GM10847 (cell line): ENCODE results near the gene FAM163A.

Source experiments
- POLR2A ChIP-seq: IDR thresholded peaks from 2 replicates; pipeline ENCODE4 v1.6.1; 2011; ENCODE audit not compliant: insufficient read length; ENCODE audit errors: extremely low read depth

The FAM163A gene

DNA sequence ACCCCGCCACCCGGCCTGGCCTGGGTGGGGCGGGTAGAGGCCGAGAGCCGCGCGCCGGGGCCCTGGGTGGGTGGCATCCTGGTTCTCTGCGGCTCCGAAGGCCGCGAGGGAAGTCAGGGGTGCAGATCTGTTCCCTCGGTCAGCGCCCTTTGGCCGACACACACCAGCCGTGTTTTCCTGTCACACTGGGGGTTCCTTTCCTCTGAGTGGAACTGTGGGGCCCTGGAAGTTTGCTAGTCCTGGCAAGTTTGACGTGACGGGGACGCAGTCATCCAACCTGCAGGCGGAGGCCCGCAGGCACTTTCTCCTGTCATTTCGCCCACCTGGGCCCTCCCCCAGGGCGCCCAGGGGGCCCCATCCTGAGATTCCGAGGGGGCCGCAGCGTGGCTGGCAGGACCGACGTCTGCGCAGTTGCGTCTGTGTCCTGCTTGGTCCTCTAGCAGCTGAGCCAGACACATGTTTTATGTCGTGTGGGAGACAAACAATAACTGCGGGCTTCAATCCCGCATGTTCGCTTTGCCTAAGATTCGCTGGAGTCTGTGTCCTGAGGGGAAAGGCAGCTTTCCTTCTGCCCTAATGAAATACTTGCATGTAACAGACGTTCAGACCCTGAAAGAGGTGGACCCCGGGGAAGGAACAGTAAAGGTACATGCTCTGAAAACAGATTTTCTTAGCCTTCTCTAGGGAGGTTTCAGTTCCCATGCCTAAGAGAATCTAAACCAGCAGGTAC, 1.5 kb downstream of the FAM163A start:
- no peak for TF ChIP-seq POLR2A

DNA sequence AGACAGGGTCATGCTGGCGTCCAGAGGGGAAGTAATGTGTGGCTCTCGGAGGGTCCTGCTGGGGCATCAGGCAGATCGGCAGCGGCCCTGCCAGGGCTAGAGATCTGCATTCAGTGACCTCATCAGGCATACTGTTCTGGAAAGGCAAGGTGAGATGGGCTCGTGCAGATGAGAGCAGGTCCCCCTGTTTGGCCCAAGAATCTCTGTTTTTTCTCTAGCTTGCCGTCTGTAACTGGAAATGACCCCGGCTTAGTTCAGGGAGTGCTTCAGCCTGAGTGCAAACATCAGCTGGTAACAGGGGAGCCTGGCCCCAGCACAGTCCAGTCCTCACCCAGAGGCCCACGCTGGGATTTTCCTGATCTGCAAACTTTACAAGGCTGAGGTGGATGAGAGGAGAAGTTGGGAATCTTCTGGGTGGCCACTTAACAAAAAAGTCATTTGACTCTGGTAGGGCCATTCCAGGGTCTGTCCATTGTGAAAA, 2.1 kb downstream of the FAM163A start:
- no peak for TF ChIP-seq POLR2A

DNA sequence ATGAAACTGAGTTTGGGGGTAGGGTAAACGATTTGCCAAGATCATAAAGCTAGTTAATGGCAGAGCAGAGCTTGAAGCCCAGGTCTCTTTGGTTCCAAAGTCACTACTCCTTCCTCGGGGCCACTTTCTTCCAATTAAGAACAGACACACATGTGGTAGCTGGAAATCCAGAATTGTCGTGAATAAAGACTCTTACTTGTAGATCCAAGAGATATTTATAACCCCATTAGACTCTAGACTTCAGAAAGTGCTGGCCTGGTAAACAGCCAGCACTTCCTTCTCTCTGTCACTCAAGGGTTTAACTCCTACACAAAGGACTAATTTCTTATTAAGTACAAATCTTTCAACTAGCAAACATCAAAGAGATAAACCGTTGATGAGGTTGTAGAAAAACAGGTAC, 2.7 kb downstream of the FAM163A start:
- no peak for TF ChIP-seq POLR2A

DNA sequence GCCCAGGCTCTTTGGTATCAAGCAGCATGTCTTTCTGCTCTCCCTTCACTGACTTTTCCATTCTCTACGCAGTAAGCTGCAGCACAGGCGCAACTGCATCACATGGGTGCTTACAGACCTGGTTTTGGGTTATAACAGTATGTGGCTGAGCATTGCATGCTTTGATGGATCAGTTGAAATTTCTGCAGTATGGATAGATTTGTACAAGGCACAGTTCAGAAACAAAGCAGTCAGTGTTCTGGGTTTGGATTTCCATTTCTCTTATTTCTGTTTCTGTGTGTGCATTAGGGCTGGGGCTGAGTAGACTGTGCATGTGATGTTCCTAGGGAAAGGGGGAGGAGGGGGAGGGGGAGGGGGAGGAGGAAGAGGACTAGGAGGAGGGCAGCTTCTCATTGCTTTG, 4.5 kb downstream of the FAM163A start:
- TF ChIP-seq POLR2A: no peak

DNA sequence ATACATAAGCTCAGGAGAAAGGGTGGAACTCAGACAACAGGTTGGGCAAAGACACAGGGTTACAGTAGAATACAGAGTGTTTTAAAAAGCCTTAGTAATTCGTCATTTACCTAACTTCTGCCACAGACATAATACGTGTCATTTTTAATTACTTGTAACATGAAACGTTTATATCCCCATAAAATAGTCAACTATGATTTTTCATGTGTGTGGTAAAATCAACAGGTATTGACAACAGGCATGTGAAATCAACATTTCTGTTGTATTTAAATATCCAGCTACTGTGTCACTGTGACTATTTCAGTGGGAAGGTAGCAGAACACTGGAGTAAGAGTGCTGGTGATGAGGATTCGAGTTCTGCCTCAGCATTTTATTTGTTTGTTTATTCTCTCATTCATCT, 5.7 kb downstream of the FAM163A start:
- TF ChIP-seq POLR2A: no peak

DNA sequence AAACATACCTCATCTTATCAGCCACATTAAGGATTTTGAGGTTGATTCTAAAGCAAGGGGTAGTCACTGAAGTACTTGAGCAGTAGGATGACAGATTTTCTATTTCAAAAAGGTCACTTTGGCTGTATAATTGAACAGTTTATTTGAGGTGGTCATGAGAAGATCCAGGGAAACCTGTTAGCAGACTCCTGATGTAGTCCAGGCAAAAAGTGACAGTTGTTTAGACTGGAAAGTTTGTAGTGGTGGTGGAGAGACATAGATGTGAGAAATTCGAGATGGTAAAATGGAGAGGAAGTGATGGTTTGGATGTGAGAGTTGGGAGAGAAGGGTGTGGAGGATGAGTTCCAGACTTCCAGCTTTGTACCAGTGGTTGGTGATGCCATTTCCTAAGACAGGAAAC, 7.5 kb downstream of the FAM163A start:
- TF ChIP-seq POLR2A: no peak

DNA sequence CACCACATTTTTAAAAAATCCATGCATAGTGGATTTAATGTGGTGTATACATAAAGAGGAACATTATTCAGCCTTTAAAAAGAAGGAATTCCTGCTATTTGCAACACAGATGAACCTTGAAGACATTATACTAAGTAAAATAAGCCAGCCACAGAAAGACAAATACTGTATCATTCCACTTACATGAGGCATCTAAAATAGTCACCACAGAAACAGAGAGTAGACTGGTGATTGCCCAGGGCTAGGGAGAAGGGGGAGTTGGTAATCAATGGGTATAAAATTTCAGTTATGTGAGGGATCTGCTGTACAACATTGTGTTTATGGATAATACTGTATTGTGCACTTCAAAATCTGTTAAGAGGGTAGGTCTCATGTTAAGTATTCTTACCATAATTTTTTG, 10.0 kb downstream of the FAM163A start:
- TF ChIP-seq POLR2A: no peak

DNA sequence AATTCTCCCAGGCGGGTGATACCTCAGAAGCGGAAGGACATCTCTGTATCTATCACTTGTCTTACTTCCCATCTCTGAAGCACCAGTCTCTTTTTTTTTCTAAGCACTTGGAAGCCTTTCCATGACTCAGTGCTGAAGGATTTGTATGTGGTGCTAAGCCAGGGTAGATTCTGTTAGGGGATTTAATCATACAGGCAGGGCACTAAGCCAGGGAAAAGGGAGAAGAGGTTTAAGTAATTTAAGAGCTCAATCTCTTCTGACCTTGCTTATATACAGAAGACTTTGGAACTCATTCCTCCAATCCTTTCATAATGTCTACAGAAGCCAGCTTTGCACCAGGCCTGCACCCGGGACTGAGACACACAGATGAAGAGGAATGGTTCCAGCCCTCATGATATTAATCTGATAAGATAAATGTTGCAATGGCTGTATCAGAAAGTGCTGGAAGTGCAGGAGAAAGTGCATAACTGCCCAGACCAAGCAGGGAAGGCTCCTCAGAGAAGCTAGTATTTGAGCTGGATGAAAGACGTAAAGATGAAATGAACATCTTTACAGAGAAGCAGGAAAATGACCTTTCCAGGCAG, 11.0 kb downstream of the FAM163A start:
- TF ChIP-seq POLR2A: no peak

DNA sequence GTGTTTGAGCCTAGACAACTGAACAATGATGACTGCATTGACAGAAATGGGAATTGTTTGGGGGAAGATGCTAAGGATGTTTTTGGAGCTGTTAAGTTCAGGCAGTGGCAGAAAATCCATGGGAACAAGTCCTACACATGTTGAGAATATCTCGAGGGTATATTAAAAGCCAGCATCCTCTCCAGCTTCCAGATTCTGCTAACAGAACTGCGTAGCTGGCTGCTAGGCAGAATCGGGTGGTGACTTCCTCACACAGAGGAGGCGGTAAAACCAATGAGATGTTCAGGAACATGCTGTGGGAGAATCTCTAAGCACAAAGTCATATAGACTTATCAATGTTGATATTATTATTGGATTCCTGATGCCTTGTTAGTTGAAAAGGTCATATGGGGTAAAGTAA, 14.8 kb downstream of the FAM163A start:
- no peak for TF ChIP-seq POLR2A

DNA sequence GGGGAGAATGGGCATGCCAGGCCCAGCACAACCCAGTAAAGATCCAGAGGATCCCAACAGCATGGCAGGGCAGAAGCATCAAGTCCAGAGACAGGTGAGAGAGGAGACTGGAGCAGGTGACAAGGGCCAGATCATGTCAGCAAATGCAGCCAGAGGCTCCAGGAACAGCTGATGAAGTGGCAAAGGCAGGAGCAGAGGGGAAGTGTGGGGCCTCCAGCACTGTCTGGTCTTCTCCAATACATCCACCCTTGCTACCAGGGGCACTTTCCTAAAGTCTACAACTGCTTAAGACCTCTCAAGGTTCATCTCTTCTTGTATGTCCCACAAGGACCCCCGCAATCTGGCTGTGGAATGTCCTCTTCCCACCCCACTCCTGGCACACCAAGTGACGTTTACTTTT, 17.4 kb downstream of the FAM163A start:
- TF ChIP-seq POLR2A: no peak

DNA sequence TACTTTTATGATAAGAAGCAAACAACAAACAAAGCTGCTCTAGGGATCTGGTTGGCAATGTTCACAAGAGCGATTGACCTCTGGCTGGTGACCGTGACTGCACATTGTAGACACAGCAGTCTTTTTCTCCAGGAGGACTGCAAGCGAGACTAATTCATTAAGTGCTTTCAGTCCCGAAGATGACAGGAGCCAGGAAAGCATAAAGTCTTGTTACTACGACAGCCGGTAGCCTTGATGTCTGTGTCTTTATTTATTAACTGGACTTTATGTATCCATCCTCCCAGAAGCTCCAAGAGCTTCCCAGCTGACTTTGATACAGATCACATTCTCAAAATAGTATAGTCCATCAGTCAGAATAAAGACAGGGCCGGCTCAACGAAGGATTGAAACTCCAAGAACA, 18.2 kb downstream of the FAM163A start:
- TF ChIP-seq POLR2A: no peak

DNA sequence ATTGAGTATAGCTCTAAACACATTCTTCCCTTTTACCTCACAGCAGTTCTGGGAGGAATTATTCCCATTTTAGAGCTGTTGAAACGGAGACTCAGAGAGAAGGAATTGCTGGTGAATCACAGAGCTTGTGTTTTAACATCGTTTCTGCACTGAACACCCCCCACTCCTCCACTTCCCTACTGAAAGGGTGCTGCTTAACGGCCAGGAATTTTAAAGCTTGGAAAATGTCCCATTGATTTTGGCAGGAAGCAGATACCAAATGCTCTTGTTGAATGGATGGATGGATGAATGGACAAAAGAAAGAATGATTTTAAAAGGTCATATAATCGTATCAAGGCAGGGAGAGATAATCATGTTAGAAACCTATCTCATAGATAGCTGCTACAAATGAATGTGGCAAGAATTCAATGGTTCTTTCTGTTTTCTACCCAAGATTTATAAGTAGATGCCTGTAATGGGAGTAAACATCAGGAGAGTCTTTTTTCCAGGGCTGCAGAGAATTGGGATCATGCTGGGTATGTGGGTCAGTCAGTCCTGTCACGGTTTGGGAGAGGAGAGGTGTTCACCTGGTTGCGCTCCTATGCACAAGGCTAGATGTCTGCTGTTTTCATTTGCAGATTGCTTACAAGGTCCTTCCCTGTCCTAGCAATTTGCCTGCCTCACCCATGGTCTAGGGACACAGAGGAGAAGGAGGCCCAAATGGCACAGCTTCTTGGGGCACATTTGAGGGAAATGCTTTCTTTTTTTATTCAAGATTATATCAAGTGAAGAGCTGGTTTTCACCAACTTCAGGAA, 19.0 kb downstream of the FAM163A start:
- no peak for TF ChIP-seq POLR2A

DNA sequence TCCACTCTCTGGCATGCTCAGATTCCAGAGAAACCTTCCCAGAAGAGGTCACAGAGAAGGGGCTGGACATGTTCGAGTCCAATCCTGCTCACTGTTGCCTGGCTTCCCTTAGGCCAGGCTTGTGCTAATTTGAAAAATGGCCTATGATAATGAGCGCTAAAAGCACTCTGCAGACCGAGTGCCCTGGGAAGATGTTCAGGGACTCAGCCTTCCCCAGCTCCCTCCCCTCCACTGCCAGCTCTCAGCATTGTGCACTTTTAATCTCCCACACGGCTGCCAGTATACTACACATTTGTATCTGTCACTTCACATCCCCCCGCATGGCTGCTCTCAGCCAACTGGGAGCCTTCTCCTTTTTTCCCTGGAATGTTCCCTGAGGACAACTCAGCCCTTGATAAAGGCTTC, 24.1 kb downstream of the FAM163A start:
- no peak for TF ChIP-seq POLR2A

DNA sequence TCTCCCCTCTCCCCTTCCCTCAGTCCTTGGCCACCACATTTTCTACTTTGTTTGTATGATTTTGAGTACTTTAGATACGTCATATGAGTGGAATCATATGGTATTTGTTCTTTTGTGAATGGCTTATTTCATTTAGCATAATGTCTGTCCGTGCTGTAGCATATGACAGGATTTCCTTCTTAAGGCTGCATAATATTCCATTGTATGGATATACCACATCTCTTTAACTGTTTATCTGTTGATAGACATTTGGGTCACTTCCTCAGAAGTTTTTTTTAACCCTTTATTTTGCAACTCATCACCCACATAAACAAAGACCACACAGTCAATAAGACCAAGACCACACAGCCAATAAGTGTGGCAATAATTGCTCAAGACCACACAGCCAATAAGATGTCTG, 24.9 kb downstream of the FAM163A start:
- no peak for TF ChIP-seq POLR2A

DNA sequence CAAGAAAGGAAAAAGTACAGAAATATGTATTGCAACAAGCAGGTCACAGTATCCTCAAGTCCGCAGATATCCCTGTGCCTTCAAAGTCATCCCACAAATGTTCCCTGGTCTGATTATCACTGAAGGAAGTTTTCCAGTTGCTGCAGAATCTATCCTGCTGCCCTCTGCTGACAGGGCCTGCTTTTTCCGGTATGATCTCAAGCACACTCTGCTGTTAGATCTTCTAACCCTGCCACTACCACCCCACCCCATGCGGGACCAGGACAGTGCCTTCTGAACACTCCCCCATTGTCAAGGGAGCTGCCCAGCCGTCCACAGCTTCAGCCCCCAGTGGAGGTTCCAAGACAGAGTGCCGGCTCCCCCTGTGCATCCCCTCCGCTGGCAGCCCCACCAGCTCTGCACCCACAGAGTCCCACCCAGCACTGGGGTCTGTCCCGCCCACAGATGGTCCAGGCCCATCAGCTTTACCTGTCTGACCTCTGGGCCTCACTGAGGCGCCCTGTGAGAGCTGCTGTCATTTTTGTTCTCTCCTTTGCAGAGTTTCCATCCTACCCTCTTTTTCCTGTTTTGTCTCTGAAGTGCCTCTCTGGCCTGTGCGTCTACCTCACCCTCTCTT, 27.9 kb downstream of the FAM163A start:
- TF ChIP-seq POLR2A: no peak

DNA sequence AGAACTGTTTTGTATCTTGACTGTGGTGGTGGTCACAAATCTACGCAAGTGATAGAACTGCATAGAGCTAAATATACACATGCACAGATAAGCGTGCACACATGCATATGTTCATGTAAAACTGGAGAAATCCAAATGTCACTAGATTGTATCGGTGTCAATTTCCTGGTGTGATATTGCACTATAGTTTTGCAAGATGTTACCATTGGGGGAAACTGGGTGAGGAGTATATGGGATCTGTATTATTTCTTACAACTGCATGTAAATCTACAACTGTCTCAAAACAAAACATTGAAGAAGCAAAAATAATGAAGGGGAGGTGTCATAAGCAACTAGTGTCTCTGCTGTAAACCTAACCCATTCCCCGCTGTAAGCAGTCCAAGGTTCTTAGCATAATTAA, 30.2 kb downstream of the FAM163A start:
- no peak for TF ChIP-seq POLR2A
